Frontal cortex (tissue), 4 donors: ENCODE measurements around the gene PIEZO2. TPM values are rescaled to one million over a fixed set of nuclear protein-coding genes. Genes with fewer than 3 reads are reported as not detected.
"Not testable (repeated sequence)": the region's sequence is repeated elsewhere in the genome, so short reads cannot be mapped to it uniquely, and the experiment has no call there.

Experiments used
- DNase-seq, 2 donors: peaks; one replicate each; pipeline ENCODE4 v3.0.0; 2012; ENCODE audit warnings: low spot score in 2 of 2
- FAIRE-seq: peaks from 2 replicates; lab custom pipeline; 2012; peaks lifted over from hg19 to GRCh38; lab: Jason Lieb, UNC
- total RNA-seq: library from RNA; depleted of rRNA; stranded (reverse); fragments of >200 nt; gene quantifications from one replicate; pipeline ENCODE4 v1.2.3, GENCODE V29; 2014
- donor health status: control.
- donor health status: control.
- donor health status: control.

Gene PIEZO2
- total RNA-seq, 1 donor from 2014 or later: 2.4 TPM

DNA sequence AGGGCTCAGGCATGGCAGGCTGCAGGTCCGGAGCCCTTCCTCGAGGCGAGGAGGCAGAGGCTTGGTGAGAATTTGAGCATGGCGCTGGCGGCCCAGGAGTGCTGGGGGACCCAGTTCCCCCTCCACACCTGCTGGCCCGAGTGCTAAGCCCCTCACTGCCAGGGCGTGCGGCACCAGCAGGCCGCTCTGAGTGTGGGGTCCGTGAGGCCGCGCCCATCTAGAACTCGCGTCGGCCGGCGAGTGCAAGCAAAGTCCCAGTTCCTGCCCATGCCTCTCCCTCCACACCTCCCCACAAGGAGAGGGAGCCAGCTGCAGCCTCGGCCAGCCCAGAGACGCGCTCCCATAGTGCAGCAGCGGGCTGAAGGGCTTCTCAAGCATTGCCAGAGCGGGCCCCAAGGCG, 233.0 kb downstream of the PIEZO2 start:
- FAIRE-seq (no peak), DNase-seq (no peak)

DNA sequence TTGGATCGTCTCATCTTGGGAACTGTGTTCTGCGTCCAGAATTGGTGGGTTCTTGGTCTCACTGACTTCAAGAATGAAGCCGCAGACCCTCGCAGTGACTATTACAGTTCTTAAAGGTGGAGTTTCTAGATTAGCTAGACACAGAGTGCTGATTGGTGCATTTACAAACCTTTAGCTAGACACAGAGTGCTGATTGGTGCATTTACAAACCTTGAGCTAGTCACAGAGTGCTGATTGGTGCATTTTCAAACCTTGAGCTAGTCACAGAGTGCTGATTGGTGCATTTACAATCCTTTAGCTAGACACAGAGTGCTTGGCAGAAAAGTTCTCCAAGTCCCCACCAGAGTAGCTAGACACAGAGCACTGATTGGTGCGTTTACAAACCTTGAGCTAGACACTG, 233.6 kb downstream of the PIEZO2 start:
- not testable (repeated sequence) for FAIRE-seq, DNase-seq

DNA sequence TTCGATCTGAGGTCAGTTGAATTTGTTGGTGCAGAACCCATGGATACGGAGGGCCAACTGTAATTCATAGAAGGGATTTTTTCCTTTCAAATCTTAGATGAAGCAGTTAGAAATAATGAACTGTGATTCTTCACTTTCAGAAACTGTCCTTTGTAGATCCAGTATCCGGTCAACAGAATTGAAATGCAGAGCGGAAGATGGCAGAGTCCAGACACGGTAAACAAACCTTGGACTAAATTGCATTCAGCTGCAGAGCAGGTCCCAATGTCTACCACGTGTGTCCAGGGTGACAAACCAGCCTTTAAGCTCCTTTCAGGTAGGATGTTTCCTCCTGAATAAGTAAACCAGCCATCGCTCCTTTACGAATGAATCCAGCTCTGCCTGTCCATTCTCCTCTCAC, 234.8 kb downstream of the PIEZO2 start:
- not testable (repeated sequence) for DNase-seq, FAIRE-seq

GRCh38 chr18:10913919-10914318, 235.4 kb downstream of the PIEZO2 start:
- no peak for FAIRE-seq

DNA sequence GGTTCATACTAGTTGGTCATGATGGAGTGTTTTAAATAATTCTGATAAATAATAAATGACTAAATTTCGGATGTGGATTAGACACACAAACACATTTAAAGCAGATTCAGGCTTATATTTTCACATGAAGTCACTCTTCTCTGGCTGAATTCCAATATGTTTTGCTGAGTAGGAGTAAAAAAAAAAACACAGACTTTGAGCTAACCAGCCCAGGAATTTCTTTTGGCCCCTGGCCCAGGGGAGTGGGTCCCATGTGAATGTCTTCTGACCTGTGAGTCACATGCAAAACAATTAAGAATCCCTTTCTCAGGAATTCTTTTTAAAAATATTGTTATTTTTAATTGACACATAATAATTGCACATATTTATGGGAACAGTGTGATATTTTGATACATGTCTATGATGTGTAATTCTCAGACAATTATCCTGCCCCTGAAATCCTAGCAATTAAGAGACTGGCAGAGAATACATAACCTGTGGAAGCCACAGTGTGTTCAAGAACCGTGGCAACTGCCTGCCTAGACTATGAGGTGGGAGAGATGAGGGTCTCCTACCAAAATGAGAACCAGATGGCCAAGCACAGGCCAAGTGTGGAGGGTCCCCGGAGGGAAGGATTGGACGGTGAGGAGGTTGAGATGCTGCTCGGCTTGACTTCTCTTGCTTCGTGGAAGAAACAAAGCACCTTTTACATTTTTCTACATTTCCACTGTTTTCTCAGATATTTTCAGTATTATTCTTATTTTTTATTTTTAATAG, 236.4 kb downstream of the PIEZO2 start:
- FAIRE-seq (no peak), DNase-seq (no peak)

More at GRCh38 chr18:10913919-10914318, 235.4 kb downstream of the PIEZO2 start:
- no peak for DNase-seq

- FAIRE-seq (no peak), DNase-seq (no peak)
Observed at GRCh38 chr18:10909724-10910123, 239.6 kb downstream of the PIEZO2 start.

DNA sequence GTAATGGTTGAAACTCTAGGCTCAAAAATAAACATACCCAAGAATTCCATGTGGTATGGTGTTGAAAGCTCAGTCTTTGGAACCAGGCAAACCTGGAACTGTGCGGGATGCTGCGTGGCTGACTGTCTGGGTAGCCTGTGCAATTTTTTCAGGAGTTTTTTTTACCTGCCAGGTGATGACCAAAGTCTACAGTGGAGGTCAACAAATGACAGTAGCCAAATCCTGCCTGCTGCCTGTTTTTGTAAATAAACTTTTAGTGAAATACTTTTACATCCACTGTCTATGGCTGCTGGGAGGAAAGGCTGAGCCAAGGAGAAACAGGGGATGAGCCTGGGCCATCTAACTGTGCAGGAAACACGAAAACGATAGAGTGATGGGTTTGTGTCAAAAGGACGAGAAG, 240.6 kb downstream of the PIEZO2 start:
- no peak for DNase-seq
- FAIRE-seq: no peak

- DNase-seq (no peak), FAIRE-seq (no peak)
Observed at GRCh38 chr18:10907749-10908148, 241.6 kb downstream of the PIEZO2 start.

- no peak for FAIRE-seq
Observed at GRCh38 chr18:10901329-10901728, 248.0 kb downstream of the PIEZO2 start.

DNA sequence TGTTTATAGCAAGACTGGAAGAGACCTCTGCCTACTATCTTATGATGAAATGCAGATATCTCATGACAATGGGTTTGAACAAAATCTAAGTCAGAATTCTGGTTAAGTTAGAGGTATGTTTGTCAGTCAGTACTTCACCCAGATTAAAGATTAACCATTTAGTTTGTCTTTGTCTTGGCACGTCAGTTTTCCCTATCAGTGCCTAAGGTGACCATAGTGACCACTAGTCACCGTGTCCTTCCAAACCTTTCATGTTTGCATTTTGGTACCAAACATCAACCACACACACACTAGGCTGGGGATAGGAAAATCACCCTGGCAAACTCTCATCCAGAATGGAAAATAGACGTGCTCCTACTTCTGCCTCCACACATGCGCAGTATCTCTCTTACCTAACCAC, 248.9 kb downstream of the PIEZO2 start:
- DNase-seq (no peak), FAIRE-seq (no peak)

More at GRCh38 chr18:10901329-10901728, 248.0 kb downstream of the PIEZO2 start:
- DNase-seq: no peak

DNA sequence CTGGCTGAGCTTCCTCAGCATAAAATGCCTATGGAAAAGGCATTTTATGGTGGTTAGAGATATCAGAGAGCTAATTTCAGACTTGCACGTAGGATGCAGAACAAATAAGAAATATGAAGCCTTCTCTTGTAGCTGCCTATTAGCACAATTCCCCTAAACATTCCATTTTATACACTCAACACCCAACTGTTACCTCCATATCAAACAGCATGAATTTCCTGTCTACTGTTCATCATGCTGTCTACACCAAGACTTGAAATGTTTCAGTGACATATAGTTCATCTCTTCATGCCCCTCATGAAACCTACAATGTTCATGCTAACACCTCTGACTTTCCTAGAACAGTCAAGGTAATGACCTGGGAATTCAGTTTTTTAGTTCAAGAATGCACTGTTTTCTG, 249.9 kb downstream of the PIEZO2 start:
- FAIRE-seq (no peak), DNase-seq (no peak)

- no peak for DNase-seq
- no peak for FAIRE-seq
Observed at GRCh38 chr18:10898417-10898974, 250.9 kb downstream of the PIEZO2 start.

- DNase-seq: no peak
Observed at GRCh38 chr18:10896851-10897250, 252.5 kb downstream of the PIEZO2 start.

GRCh38 chr18:10895976-10896375, 253.4 kb downstream of the PIEZO2 start:
- FAIRE-seq (no peak), DNase-seq (no peak)

More at GRCh38 chr18:10896851-10897250, 252.5 kb downstream of the PIEZO2 start:
- no peak for FAIRE-seq

GRCh38 chr18:10894501-10894900, 254.9 kb downstream of the PIEZO2 start:
- no peak for FAIRE-seq
- no peak for DNase-seq

GRCh38 chr18:10893761-10894160, 255.6 kb downstream of the PIEZO2 start:
- FAIRE-seq: no peak
- DNase-seq: no peak

- DNase-seq: no peak
- no peak for FAIRE-seq
Observed at GRCh38 chr18:10893196-10893595, 256.2 kb downstream of the PIEZO2 start.

GRCh38 chr18:10892786-10893185, 256.6 kb downstream of the PIEZO2 start:
- DNase-seq: no peak
- no peak for FAIRE-seq

DNA sequence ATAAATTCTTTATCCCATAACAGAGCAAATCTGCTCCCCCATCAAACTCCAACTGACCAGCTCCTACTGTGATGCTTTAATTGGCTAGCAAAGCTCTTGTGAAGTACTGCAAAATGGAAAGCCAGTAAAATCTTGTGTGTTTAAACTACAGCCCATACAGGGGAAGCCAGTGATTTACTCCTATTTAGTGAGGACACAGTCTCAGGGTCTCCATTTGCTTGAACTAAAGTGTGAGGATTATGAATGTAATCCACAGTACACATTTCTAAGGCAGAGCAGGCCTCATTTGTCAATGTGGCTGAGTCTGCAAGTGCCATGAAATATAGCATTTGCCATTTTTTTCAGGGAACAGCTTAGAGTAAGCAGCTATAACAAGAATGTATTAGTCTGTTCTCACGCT, 259.3 kb downstream of the PIEZO2 start:
- DNase-seq: no peak
- no peak for FAIRE-seq

- no peak for DNase-seq
- no peak for FAIRE-seq
Observed at GRCh38 chr18:10878703-10879102, 270.7 kb downstream of the PIEZO2 start.

DNA sequence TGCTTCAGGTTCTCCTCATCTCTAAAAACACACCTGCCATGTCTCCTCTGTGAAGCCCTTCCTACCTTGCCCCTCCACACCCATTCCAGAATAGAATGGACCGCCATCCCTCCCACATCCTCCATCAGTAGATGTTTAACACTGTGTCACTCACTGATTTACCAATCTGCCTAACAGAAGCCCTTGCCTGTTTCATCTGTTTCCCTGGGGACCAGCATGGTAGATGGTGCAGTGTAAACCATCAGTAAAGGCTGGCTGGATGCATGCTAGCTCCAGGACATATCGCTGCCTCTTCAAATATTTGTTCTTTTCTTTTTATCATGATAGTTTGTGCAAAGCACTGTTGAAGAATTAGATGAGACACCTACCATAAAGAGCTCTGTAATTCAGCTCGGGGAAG, 271.4 kb downstream of the PIEZO2 start:
- DNase-seq: no peak
- no peak for FAIRE-seq

DNA sequence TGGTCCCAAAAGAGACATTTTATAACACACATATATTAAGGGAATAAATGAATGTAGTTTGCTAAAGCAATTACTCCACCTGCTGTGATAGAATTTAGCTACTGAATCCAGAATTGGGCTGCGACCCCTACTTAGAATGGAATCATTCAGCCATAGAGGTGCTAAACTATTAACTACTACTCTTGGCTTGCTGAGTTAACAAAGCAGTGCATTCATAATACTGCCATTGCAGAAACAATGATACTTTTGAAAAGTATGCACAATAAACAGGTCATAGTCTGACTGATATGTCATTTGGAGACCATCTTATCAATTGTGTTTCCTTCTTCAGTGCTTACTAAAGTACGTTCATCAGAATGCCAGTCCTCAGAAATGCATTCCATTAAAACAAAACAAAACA, 273.6 kb downstream of the PIEZO2 start:
- DNase-seq (no peak), FAIRE-seq (no peak)
